Omental fat pad (tissue), 4 donors: Measurements from ENCODE around the gene CAPZB. TPM values are rescaled to one million over a fixed set of nuclear protein-coding genes. Genes with fewer than 3 reads are reported as not detected.

Experiments used
- ATAC-seq: fragments of 150-250 bp; one replicate; pipeline ENCODE4 v1.9.1; 2016; ENCODE audit warnings: mild to moderate bottlenecking, moderate library complexity; ENCODE audit not compliant: low FRiP score
- DNase-seq: peaks from one replicate; pipeline ENCODE4 v3.0.0-alpha.2; 2019; ENCODE audit warnings: low spot score
- CTCF ChIP-seq, 3 donors: fragments of 450-650 bp; IDR thresholded peaks; one replicate each; pipeline ENCODE4 v1.5.1; 2016 to 2017; ENCODE audit warnings: antibody characterized with exemption in 3 of 3, mild to moderate bottlenecking in 3 of 3, moderate library complexity in 2 of 3
- total RNA-seq, 4 donors: library from RNA; depleted of rRNA; stranded (reverse); fragments of >200 nt; gene quantifications; one replicate each; pipeline ENCODE4 v1.1.0, GENCODE V29; 2016

Gene CAPZB
- total RNA-seq, 4 donors from 2014 or later = 98.0 to 130 (median 120) TPM

GRCh38 chr1:19368964-19369363 is 116.4 kb downstream of the CAPZB start:
- DNase-seq (no peak), ATAC-seq (no peak)
- TF ChIP-seq CTCF (IDR thresholded peaks at IDR 0.05) = no peak

- TF ChIP-seq CTCF (IDR thresholded peaks at IDR 0.05) = no peak
- DNase-seq (no peak), ATAC-seq (no peak)
These were observed 117.3 kb downstream of the CAPZB start for GRCh38 chr1:19368050-19368449.

GRCh38 chr1:19367584-19368041 is 117.7 kb downstream of the CAPZB start:
- DNase-seq = no peak
- TF ChIP-seq CTCF (IDR thresholded peaks at IDR 0.05) = no peak
- no peak for ATAC-seq

GRCh38 chr1:19366599-19367536 is 118.5 kb downstream of the CAPZB start:
- DNase-seq = no peak
- no peak for TF ChIP-seq CTCF (IDR thresholded peaks at IDR 0.05)
- ATAC-seq = no peak

- no peak for TF ChIP-seq CTCF (IDR thresholded peaks at IDR 0.05)
- ATAC-seq (no peak), DNase-seq (no peak)
These were observed 119.6 kb downstream of the CAPZB start for GRCh38 chr1:19365721-19366120.

- no peak for DNase-seq
- no peak for TF ChIP-seq CTCF (IDR thresholded peaks at IDR 0.05)
- no peak for ATAC-seq
These were observed 121.7 kb downstream of the CAPZB start for GRCh38 chr1:19363536-19364152.
